ENCODE measurements around the gene TAL1.
"Not testable (repeated sequence)": the region's sequence is repeated elsewhere in the genome, so short reads cannot be mapped to it uniquely, and the experiment has no call there.

The TAL1 gene

DNA sequence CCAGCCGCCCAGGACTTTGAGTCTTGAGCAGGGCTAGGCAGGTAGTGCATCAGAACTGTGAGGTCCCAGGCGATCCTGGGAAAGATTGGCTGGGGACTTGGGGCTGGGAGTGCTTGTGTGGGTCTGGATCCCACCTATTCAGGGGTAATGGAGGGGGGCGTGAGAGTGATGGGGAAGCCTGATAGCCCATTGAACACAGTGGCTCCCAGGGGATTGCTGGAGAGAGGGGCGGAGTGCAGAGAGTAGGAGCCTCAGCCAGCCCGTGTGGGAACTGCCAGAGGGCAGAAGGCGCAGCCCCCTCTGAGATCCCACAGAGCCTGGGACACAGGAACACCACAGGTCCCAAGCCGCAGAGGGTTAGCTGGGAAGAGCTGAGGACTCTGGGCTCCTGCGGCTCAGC is 22.9 kb downstream of the TAL1 start:
- DNase-seq (ENCODE audit: extremely low read depth, low read depth): no peak
- TF ChIP-seq, protein P1, sequence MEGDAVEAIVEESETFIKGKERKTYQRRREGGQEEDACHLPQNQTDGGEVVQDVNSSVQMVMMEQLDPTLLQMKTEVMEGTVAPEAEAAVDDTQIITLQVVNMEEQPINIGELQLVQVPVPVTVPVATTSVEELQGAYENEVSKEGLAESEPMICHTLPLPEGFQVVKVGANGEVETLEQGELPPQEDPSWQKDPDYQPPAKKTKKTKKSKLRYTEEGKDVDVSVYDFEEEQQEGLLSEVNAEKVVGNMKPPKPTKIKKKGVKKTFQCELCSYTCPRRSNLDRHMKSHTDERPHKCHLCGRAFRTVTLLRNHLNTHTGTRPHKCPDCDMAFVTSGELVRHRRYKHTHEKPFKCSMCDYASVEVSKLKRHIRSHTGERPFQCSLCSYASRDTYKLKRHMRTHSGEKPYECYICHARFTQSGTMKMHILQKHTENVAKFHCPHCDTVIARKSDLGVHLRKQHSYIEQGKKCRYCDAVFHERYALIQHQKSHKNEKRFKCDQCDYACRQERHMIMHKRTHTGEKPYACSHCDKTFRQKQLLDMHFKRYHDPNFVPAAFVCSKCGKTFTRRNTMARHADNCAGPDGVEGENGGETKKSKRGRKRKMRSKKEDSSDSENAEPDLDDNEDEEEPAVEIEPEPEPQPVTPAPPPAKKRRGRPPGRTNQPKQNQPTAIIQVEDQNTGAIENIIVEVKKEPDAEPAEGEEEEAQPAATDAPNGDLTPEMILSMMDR (IDR thresholded peaks at IDR 0.05; ENCODE audit: low read depth, low read length): no peak

DNA sequence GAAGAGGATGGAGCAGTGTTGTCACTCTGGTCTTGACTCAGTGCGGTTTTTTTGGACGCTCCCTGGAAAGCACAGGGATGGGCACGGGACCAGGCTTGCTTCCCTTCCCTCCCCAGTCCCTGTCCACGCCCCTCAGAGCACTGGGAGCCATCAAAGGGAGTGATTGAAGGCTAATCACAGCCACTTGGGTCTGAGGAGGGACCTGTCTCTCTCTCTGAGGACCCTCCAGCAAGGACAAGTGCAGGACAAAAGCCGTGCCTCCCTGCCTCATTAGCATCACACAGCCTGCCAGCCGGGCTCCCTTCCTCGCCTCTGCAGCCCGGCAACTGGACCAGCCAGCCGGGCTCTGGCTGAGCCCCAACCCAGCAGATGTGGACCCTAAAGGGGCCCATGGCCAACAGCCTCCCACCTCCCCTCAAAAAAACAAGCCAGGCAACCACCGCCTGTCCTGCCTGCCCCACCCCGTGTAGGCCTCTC is 23.6 kb downstream of the TAL1 start:
- DNase-seq (ENCODE audit: extremely low read depth, low read depth): no peak
- TF ChIP-seq, protein P1 (IDR thresholded peaks at IDR 0.05; ENCODE audit: low read depth, low read length): no peak

DNA sequence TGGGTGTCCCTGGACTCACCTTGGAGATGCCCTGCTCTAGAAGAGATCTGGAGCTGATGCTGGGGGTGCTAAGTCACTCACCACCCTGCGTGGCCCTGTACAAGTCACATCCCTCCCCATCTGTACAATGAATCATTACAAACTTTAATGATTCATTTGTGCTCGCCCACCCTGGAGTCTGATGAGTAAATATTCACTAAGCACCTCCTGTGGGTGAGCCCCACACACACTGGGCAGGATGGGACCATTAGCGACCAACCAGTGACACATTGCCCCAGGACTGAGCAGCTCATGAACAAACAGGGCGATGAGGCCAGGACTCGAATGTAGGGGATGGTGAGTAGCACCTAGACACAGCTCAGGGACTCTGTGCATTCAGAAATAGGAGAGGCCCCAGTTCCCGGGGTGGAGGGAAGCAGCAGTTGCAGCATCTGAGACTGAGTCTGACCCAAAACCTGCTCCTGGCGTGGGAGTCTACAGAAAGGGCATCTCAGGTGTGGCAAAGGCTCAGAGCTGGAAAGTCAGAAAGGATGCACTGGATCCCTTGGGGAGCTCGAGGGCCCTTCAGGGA is 24.1 kb downstream of the TAL1 start:
- TF ChIP-seq, protein P1 (IDR thresholded peaks at IDR 0.05; ENCODE audit: low read depth, low read length): no peak
- DNase-seq (ENCODE audit: extremely low read depth, low read depth): no peak

DNA sequence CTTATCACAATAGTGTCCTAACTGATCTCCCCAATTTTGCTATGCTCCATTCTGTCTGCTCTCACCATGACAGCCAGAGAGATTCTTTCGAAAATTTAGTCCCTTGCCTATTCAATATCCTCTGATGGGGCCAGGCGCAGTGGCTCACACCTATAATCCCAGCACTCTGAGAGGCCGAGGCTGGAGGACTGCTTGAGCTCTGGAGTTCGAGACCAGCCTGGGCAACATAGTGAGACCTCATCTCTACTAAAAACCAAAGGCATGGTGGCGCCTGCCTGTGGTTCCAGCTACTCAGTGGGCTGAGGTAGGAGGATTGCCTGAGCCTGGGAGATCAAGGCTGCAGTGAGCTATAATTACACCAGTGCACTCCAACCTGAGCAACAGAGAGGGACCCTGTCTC is 26.1 kb downstream of the TAL1 start:
- TF ChIP-seq, protein P1 (IDR thresholded peaks at IDR 0.05; ENCODE audit: low read depth, low read length): no peak
- DNase-seq (ENCODE audit: extremely low read depth, low read depth): no peak

DNA sequence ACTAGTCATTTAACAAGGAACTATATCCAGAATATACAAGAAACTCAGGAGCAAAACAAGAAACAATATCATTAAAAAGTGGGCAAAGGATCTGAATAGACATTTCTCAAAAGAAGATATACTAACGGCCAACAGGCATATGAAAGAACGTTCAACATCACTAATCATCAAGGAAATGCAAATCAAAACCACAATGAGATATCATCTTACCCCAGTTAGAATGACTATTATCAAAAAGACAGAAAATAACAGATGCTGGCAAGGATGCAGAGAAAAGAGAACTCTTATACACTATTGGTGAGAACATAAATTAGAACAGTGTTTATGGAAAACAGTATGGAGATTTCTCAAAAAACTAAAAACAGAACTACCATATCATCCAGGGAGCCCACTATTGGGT is 28.5 kb downstream of the TAL1 start:
- DNase-seq (ENCODE audit: extremely low read depth, low read depth): not testable (repeated sequence)

DNA sequence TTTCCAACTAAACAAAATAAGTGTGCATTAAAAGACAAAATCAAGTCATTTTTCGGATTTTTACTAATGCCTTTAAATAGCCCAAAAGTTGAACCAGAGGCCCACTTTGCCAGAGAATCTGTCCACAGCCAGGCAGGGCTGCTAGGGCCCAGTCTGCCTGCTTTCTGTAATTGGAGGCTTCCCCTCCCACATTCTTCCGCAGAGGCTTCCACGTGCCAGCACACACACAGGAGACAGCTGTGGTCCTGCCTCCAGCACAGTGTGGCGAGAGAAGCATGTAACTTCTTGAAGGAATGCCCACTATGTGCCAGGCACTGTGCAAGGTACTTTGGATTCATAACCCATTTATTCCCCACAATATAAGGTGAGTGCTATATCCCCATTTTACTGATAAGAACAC is 30.8 kb downstream of the TAL1 start:
- DNase-seq (ENCODE audit: extremely low read depth, low read depth): no peak
- TF ChIP-seq, protein P1 (IDR thresholded peaks at IDR 0.05; ENCODE audit: low read depth, low read length): no peak

DNA sequence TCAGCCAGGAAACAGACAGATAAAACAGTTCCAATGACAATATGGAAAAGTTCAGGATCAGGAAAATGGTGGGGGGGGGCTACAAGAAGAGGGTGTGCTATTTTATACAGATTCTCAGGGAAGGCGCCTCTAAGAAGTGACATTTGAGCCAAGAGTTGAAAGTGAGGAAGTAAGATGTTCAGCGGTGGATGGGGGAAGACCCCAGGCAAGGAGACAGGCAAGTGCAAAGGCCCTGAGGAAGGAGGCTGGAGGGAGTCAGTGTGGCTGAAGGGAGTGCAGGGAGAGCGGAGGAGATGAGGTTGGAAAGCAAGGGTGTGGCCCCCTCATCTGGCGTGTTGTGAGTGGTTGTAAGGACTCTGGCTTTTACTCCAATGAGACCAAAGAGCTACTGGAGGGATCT is 33.8 kb downstream of the TAL1 start:
- no peak for DNase-seq (ENCODE audit: extremely low read depth, low read depth)
- TF ChIP-seq, protein P1 (IDR thresholded peaks at IDR 0.05; ENCODE audit: low read depth, low read length): no peak

DNA sequence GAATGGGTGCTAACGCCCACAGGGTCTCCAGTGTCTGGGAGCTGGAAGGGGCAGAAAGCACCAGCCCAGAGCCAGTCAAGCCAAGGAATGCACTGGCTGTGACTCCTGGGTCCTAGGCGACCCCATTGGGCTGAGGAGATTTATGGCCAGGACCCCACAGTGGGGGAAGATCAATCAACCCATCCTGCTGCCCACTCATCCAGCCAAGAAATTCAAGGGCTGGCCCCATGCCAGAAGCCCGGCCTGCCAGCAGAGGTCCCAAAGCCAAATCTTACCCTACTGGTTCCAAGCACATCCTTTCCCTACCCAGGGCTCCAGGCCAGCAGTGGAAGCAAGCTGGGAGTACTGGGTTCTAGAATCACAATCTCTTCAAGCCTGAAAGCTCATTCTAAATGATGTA is 35.4 kb downstream of the TAL1 start:
- DNase-seq (ENCODE audit: extremely low read depth, low read depth): no peak
- TF ChIP-seq, protein P1 (IDR thresholded peaks at IDR 0.05; ENCODE audit: low read depth, low read length): no peak

DNA sequence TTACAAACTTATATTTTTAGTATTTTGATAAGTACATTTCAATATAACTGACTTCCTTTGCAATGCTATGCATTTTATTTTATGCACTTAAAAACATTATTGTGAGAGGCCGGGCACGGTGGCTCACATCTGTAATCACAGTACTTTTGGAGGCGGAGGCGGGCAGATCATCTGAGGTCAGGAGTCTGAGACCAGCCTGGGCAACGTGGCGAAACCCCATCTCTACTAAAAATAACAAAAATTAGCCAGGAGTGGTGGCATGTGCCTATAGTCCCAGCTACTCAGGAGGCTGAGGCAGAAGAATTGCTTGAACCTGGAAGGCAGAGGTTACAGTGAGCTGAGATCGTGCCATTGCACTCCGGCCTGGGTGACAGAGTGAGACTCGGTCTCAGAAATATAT is 36.0 kb downstream of the TAL1 start:
- not testable (repeated sequence) for DNase-seq (ENCODE audit: extremely low read depth, low read depth)

Measured in AG09319 (cell line).